Left colon (tissue), 2 donors: ENCODE measurements around the gene MYOZ3. TPM values are rescaled to one million over a fixed set of nuclear protein-coding genes. Genes with fewer than 3 reads are reported as not detected.
A peak's percentile ranks its signal among the peaks of the same experiment; 100 is the strongest.

ENCODE experiments used
- ATAC-seq: fragments of 200-7000 bp; cut with Tn5 transposase; one replicate; pipeline ENCODE4 v1.9.1; 2020; ENCODE audit warnings: mild to moderate bottlenecking, moderate library complexity
- DNase-seq, 2 donors: peaks; one replicate each; pipeline ENCODE4 v3.0.0-alpha.2; 2020
- intact Hi-C, 2 donors: fragments of 100-400 bp; cut with DNase I in 1 of 2; cut with micrococcal nuclease in 1 of 2; formaldehyde crosslinking; loops; one replicate each; pipeline versions ENCODE4 v1.11.2 to v1.14.0; 2022; cut with DNase I, micrococcal nuclease
- total RNA-seq, 2 donors: library from RNA; stranded (reverse); fragmentation: NEBNext Ultra II Directional; extraction: Animal tissue kit (Norgen Biotek cat#: 25700); gene quantifications; one replicate each; pipeline ENCODE4 v1.2.1, GENCODE V29; 2021
- donor health status: DM: no; HTN: no; CAD: no.
- donor health status: DM: yes; HTN: yes; CAD: no.

MYOZ3 gene
- total RNA-seq, 2 donors from 2014 or later: 0.31 to 1.1 TPM

DNA sequence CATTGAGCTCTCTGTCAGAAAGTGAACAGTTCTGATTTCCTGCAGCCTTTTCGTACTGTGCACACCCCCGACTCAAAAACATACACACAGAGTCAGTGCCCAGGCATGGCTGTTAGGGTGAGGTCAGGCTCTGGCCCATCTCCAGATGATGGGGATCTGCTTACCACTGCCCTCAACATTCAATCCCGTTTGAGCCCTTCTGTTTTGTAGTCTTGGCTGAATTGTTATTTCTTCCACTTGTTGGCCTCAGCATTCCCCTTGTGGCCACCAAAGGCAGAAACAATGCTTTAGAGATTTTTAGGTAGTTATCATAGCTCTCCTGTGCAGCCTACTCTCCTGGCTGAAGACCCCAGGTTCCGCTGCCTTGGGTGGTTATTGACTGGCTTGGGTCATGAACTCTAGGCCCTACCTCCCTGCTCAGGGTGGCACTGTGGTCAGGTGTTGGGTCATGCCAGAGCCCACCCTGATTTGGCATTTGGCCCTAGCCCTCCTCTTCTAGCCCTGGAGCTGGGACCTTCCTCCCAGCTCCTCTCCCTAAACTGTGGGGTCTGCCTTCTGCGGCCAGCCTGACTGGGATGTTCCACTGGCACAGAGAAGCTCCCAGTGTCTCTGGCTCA is 7.8 kb upstream of the MYOZ3 start:
- intact Hi-C loops: loop anchor here (5.0 to 10.0 kb wide), 3 partner anchors 91 to 188 kb away; no protein-coding TSS in a partner anchor
- no peak for ATAC-seq
- no peak for DNase-seq

DNA sequence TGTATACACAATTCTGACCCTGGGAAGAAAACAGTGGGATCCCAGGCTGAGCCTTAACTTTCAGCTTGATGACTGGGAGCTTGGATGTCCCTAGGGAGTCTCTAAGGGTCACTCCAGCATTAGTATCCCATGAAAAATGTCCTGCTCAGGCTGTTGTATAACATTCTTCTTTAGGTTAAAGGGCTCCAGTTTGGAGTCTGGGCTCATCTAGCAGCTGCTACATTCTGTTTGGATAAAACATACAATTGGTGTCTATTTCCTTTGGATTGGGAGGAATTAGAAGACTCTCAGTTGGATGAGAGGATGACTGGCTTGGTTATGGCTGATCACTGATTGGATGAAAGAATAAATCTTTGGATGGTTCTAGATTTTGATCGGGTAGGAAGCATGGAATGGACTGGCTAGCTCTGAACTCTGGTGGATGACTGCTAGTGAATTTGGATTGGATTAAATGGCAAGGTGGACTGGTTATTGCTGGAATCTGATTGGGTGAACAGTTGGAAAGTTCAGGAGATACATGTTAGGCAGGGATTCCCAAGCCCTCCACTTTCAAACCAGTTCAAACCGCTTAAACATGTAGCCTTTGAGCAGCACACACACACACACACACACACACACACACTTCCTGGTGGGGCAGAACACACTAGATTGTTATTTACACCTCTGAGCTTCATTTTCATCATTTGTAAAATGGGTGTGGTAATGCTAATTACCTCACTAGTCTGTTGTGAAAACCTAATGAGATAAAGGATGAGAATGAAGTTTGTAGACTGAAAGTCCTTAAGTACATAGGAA is 7.1 kb upstream of the MYOZ3 start:
- intact Hi-C loops: loop anchor here (5.0 to 10.0 kb wide), 3 partner anchors 92 to 189 kb away; no protein-coding TSS in a partner anchor
- ATAC-seq (no peak), DNase-seq (no peak)

DNA sequence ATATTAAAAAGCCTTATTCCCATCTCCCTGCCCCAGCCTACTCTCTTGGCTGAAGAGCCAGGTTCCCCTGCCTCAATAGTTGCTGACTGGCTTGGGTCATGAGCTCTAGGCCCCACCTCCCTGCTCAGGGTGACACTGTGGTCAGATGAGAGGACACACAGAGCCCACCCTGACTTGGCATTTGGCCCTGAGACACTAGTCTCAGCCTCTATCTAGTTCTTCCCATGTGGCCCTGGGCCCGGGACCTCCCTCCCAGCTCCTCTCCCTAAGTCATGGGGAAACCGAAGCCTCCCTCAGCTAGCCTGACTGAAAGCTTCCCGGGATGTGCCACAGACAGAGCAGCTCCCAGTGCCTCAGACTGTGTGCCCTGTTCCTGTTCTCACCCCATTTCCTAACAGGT is 5.8 kb upstream of the MYOZ3 start:
- intact Hi-C loops: loop anchor here in 1 of 2 donors (10.0 kb wide), 1 partner anchor 190 kb away; no protein-coding TSS in a partner anchor
- DNase-seq: no peak
- no peak for ATAC-seq

DNA sequence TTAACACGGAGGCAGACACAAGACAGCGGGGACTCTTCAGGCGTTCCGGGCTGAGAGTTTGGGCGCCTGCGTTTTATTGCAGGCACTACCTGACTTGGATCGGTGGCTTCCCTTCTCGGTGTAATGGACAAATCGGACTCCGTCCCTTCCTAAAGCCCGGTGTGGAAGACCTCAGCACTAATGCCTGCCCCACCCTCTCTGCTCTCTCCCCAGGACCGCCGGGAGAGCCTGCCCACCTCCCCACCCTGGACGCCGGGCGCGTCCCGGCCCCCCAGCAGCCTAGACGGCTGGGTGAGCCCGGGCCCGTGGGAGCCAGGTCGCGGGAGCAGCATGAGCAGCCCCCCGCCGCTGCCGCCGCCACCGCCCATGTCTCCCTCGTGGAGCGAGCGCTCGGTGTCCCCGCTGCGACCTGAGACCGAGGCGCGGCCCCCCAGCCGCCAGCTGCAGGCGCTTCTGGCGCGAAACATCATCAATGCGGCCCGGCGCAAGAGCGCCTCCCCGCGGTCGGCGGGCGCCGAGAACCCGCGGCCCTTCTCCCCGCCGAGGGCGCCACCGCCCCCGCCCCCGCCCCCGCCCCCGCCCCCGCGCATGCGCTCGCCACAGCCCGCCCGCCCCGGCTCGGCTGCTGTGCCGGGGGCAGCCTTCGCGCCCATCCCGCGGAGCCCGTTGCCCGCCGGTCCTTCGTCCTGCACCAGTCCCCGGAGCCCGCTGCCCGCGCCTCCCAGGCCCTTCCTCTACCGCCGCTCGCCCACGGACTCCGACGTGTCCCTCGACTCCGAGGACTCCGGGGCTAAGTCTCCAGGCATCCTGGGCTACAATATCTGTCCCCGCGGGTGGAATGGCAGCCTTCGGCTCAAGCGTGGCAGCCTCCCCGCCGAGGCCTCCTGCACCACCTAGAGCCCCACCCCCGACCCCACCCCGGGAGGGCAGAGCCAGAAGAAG is 4.6 kb upstream of the MYOZ3 start:
- ATAC-seq (peak; percentile 75), DNase-seq (peak; percentile 47 to 78)
- intact Hi-C loops: loop anchor here in 1 of 2 donors (10.0 kb wide), 1 partner anchor 192 kb away; no protein-coding TSS in a partner anchor

DNA sequence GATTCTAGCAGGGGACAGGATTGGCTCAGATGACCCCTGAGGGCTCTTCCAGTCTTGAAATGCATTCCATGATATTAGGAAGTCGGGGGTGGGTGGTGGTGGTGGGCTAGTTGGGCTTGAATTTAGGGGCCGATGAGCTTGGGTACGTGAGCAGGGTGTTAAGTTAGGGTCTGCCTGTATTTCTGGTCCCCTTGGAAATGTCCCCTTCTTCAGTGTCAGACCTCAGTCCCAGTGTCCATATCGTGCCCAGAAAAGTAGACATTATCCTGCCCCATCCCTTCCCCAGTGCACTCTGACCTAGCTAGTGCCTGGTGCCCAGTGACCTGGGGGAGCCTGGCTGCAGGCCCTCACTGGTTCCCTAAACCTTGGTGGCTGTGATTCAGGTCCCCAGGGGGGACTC is 2.9 kb upstream of the MYOZ3 start:
- ATAC-seq (no peak), DNase-seq (no peak)
- intact Hi-C loops: loop anchor here in 1 of 2 donors (10.0 kb wide), 1 partner anchor 193 kb away; no protein-coding TSS in a partner anchor

DNA sequence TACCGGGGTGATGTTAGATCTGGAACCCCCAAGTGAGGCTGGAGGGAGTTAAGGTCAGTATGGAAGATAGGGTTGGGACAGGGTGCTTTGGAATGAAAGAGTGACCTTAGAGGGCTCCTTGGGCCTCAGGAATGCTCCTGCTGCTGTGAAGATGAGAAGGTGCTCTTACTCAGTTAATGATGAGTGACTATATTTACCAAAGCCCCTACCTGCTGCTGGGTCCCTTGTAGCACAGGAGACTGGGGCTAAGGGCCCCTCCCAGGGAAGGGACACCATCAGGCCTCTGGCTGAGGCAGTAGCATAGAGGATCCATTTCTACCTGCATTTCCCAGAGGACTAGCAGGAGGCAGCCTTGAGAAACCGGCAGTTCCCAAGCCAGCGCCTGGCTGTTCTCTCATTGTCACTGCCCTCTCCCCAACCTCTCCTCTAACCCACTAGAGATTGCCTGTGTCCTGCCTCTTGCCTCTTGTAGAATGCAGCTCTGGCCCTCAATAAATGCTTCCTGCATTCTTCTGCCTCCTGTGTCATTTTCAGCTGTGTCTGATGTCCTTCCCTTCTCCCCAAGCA is 2.3 kb upstream of the MYOZ3 start:
- DNase-seq: no peak
- peak; percentile 19 for ATAC-seq

DNA sequence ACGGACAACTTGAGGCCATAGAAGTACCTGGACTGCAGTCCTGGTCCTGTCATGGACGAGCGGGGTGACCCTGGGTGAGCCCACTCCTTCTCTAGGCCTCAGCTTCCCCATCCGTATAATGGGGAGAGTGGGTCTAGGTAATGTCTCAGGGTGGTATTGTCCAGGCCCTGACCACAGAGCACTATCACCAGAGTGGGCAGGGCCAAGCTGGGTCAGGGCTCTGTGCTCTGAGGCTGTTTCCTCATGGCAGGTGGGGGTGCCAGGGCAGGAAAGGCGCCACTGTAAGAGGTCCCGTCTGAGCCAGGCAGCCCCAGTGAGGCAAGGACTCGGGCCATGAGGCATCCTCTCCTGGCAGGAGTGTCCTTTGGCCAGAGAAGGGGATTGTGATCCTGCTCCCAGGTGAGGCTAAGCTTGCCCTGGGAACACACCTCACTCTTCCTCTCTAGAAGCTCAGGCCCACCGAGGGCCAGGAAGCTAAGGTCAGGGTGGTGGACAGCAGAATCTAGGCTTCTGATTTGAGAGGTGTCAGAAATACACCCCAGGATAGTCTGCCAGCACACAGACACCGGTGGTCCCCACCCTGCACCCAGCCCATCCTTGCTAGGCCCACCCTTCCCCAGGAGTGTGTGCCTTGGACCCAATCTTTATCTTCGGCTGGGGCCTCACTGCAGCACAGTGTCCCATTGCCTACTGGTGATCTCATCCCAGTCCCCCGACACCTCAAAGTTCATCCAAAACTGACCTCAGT is 1.5 kb upstream of the MYOZ3 start:
- DNase-seq (no peak), ATAC-seq (peak; percentile 3)
- intact Hi-C loops: loop anchor here in 1 of 2 donors (10.0 kb wide), 1 partner anchor 195 kb away; no protein-coding TSS in a partner anchor

More for the DNA sequence above, 2.3 kb upstream of the MYOZ3 start:
- intact Hi-C loops: loop anchor here in 1 of 2 donors (10.0 kb wide), 1 partner anchor 194 kb away; no protein-coding TSS in a partner anchor

DNA sequence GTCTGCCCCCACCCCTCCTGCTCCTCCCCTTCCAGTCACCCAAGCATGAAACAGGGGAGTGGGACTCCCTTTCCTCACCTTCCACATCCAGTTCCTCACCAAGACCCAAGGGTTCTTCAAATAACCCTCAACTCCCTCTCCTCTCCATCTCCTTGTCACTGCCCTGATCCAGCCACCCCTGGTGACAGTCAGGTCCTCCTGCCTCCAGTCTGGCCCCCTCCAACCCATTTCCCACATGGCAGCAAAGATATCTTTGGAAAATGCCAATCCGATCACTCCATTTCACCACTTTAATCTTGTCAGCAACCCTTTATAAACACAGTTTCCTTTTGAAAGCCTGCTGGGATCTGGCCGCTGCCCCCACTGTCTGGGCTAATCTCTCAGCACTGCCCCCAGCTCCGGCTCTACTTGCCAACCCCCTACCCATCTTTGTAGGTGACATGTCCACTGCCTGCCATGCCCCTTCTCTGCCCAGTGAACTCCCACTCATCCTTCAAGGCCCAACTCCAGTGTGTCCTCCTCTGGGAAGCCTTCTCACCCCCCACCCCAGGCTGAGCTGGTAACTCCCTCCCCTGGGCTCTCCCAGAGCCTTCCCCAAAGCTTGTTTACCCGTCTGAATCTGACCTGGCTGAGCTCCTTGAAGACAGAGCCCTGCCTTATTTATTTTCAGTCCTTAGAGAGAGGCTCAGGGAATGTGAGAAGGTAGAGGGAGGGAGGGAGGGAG is 781 bp upstream of the MYOZ3 start:
- no peak for DNase-seq
- intact Hi-C loops: no loop called here
- ATAC-seq: no peak

DNA sequence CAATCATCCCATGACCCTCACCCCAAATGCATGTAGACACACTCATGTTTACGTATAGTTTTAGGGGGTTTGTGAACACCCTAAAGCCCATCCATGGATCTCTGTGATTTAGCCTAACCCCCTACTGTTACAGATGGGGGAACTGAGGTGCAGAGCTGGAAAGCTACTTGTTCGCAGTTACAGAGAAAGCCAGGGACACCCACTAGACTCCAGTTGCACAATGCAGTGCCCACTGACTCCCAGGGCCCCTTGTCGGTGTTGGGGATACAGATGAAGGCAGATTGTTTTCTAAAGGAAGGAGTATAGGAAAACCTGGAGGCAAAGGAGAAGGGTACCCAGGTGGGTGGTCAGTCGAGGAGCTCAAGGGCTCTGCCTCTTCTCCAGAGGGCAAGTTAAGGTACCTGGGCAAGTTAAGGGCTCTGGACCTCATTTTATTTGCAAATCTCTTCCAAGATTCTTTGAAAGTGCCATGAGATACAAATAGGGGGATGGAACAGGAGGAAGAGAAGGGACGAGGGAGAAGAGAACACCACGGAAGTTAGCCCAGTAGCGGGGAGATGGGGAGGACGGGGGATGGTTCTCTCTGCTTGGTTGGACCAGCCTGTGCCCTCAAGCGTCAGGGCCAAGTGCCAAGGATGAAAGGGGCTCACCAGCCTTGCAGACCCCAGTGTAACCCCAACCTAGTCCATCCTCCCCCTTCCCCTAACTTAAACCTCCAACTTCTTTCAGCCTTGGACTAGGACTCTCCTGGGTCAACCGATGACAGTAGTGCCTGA is 958 bp downstream of the MYOZ3 start:
- ATAC-seq (no peak), DNase-seq (no peak)
- intact Hi-C loops: no loop called here

DNA sequence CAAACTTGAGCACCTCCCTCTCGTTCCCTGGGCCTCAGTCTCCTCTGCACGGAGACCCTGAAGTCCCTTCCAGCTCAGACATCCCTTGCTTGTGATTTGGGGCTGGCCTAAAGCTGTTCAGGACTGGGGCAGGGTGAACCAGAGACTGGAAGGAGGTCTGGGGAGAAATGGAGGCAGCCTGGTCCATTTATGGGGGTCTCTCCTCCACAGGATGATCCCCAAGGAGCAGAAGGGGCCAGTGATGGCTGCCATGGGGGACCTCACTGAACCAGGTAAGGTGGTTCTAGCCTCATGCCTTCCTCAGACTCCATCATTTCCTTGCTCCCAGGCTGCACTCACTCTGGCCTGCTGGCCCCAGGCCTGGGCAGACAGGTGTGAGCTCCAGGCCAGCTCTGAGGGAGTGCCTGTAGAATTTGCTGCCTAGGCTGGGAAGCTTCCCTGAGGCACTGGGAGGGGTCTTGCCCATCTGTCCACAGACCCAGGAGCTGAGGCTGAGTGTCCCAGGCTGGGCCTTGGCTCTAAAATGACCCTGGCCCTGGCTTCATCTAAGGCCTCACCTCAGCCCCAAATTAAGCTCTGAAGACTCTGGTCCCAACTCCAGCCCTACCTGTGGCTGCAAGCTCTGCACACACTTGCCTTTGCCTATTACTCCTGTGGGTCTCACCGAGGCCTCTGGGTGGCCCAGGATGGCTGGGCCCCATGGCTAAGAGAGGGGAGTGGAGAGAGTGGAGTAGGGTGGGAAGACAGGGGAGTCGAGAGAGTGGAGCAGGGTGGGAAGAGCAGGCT is 1.9 kb downstream of the MYOZ3 start:
- ATAC-seq (no peak), DNase-seq (no peak)
- intact Hi-C loops: no loop called here

DNA sequence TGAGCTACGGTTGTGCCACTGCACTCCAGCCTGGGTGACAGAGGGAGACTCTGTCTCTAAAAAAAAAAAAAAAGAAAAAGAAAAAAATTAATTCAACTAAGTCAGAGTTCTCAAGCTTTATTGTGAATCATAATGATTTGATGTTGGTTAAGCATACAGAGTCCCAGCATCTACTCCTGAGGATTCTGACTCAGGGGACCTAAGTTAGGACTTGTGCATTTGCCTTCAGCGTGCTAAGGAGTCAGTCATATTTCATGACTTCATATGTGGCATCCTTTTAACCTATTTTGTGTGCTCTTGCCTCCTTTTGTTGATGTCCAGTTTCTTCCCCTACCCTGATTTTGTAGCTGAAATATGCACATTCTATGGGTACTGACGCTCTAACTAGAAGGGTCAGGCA is 2.9 kb downstream of the MYOZ3 start:
- no peak for DNase-seq
- ATAC-seq: no peak

DNA sequence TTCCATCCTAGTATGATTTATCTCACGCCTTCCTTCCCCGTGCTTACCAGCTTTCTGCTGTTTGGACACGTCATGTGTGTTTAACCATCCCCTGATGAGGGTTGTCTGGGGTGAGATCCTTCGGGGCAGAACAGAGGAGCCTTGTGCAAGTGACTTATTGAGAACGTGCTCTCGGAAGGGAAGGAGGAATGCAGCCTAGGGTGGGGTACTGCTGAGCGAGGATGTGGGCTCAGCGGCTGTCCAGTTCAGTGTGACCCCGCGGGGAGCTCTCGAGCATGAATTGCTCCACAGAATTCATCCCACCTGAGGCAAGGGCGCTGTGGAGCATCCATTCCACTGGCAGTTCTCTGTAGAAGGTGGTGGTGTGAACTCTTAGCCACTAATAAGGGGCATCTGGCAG is 4.0 kb downstream of the MYOZ3 start:
- intact Hi-C loops: no loop called here
- no peak for ATAC-seq
- no peak for DNase-seq

More for the DNA sequence above, 2.9 kb downstream of the MYOZ3 start:
- intact Hi-C loops: no loop called here

DNA sequence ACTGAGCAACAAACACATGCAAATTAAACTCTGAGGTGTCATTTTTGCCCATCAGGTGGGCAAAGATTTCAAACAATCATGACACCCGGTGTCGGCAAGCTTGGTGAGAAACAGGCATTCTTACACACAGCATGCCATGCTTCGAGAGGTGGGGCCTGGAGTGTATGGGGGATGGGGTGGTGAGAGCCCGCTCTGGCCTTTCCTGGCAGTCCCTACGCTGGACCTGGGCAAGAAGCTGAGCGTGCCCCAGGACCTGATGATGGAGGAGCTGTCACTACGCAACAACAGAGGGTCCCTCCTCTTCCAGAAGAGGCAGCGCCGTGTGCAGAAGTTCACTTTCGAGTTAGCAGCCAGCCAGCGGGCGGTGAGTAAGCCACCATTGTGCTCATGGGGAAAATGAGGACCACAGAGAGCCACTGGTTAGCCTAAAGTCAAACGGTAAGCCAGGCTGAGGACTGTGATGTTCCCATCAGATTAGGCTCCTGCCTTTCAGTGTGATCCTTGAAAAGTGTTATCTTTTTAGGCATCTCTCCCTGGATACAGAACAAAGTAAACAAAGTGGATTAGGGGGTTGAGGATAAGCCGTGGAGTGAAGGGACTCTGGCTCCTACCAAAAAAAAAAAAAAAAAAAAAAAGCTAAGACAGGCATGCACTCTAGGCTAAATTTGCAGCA is 9.4 kb downstream of the MYOZ3 start:
- intact Hi-C loops: no loop called here

DNA sequence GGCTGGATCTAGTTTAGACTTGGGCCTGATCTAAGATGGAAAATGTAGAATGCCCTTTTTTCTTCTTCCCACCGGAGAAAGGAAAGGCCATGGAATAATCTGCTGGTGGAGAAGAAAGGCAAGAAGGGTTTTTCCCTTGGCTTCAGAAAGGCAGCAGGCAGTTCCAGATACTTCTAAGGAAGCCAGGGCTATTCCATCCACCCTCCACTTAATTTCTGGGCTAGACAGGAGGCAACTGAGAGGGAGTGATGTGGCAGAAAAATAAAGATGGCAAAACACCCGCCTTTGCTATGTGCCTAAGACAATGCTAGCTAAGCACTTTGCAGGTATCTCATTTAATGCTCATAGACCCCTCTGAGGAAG is 9.9 kb downstream of the MYOZ3 start:
- intact Hi-C loops: no loop called here
- no peak for ATAC-seq
- DNase-seq: no peak

More for the DNA sequence above, 9.4 kb downstream of the MYOZ3 start:
- ATAC-seq: no peak
- DNase-seq: no peak

DNA sequence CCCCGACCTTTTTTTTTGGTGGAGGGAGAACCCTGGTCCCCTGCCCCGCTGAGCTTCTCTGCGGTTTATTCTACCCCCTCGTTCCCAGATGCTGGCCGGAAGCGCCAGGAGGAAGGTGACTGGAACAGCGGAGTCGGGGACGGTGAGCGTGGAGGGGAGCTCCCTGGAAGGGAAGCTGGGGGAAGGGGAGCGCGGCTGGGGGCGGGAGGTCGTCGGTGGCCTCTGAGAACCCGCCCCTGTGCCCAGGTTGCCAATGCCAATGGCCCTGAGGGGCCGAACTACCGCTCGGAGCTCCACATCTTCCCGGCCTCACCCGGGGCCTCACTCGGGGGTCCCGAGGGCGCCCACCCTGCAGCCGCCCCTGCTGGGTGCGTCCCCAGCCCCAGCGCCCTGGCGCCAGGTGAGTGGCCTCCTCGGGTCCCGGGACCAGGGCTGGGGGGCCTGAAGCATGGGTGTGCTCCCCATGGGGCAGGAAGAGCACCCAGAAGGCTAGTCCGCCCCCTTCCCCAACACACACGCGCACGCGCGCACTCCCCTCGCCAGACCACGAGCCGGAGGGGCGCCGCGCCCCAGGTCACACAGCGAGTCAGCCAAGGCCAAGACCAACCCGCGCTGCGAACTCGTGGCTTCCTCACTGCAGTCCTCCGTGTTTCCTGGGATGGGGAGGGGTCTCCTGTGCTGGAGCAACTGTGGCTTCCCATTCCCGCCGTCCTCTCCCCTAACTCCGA is 10.6 kb downstream of the MYOZ3 start:
- intact Hi-C loops: no loop called here

More for the DNA sequence above, 10.6 kb downstream of the MYOZ3 start:
- ATAC-seq (peak; percentile 19), DNase-seq (no peak)
